ENCODE measurements around the gene GPR39. TPM values are rescaled to one million over a fixed set of nuclear protein-coding genes. Genes with fewer than 3 reads are reported as not detected.

Gene GPR39
- total RNA-seq, 1 donor from 2014 or later = 7.1 TPM

DNA sequence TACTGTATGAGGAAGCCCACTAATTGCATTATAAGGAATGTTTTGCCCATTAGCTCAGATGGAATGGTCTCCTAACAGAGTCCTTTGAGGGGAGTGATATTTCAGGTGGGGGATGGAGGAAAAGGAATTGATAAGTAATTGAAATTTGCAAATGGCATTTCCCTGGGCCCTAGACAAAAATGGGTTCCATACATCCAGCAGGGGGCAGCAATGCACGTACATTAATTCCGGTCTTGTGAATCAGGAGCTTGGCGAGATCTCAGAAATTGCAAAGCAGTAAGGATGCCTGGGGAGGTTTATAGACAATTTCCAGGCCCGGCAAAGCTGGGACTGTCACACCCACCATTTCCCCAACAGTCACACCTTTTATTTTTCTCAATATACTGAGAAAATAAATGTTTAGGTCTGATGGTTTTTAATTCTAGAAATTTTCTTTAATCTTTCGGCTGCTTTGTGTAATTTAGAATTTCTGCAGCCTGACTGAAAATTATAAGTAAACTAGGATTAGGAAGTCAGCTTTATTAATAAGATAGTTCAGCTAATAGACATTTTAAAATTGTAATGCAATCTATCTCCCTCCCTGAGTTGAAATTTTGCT, 130.6 kb downstream of the GPR39 start:
- FAIRE-seq (no peak), DNase-seq (ENCODE audit: low read depth) (peak; percentile 54)
- TF ChIP-seq, protein P1, sequence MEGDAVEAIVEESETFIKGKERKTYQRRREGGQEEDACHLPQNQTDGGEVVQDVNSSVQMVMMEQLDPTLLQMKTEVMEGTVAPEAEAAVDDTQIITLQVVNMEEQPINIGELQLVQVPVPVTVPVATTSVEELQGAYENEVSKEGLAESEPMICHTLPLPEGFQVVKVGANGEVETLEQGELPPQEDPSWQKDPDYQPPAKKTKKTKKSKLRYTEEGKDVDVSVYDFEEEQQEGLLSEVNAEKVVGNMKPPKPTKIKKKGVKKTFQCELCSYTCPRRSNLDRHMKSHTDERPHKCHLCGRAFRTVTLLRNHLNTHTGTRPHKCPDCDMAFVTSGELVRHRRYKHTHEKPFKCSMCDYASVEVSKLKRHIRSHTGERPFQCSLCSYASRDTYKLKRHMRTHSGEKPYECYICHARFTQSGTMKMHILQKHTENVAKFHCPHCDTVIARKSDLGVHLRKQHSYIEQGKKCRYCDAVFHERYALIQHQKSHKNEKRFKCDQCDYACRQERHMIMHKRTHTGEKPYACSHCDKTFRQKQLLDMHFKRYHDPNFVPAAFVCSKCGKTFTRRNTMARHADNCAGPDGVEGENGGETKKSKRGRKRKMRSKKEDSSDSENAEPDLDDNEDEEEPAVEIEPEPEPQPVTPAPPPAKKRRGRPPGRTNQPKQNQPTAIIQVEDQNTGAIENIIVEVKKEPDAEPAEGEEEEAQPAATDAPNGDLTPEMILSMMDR (IDR thresholded peaks at IDR 0.05; ENCODE audit: insufficient read depth, low read length, severe bottlenecking) = peak; percentile 56
- H3K27me3 ChIP-seq (ENCODE audit: control insufficient read depth, insufficient read depth, low read length) = no peaks in the 10 kb centered on the region
- no peaks in the 10 kb centered on the region for H3K36me3 ChIP-seq (ENCODE audit: control insufficient read depth, insufficient read depth, low read length)
- H3K4me3 ChIP-seq (ENCODE audit: low read depth, low read length) = no peak overlapping the region

DNA sequence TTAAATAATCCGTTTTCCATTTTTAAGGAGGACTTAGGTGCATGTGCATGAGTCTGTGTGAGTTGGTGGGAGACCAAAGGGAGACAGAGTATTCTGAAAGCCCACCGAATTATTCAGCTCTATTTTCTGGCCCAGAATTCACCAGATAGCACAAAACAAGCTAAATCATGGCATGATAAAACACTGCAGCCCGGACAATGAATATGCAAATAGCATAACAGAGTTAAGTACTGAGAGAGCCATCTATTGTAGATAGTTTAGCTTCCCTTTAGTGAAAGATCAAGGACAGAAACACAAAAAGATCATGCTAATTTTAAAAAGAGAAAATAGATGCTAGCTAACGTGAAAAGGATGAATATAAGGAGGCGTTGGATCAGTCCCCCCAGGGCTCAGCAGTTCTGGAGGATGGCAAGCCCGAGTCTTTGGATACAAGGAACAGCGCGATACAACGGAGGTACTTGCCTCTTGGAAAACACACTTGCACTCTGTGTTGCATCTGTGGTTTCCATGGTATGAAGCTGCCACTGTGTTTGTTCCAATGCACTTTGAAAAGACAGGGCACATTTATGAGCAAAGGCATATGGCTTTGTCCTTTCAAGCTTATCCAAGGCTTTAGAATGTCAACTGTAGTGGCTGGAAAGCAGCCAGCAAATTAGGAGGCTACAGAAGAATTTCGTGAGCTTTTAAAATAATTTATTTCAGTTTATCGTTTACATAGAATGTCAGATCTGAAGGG, 133.5 kb downstream of the GPR39 start:
- no peak for FAIRE-seq
- Histone ChIP-seq H3K4me3 (ENCODE audit: low read depth, low read length) (no peak overlapping the region), H3K36me3 (ENCODE audit: control insufficient read depth, insufficient read depth, low read length) (no peaks in the 10 kb centered on the region), H3K27me3 (ENCODE audit: control insufficient read depth, insufficient read depth, low read length) (no peaks in the 10 kb centered on the region)
- TF ChIP-seq, protein P1 (IDR thresholded peaks at IDR 0.05; ENCODE audit: insufficient read depth, low read length, severe bottlenecking) = no peak
- DNase-seq (ENCODE audit: low read depth) = no peak

DNA sequence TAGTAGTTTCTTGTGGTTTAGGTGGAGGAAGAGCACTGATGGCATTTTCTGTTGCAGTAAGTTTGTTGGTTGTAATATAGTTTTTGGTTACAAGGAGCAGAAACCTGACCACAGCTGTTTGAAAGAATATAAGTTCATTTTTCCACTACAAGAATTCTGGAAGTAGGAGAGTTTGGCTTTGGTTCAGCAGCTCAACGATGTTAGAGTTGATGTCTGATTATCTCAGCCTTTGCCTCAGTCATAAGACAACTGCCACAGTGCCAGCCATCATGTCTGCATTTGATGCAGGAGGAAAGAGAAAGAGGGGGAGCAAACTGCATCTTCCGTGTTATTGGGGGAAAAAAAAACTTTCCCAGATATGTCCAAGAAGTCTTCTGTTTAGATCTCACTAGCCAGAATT, 134.3 kb downstream of the GPR39 start:
- Histone ChIP-seq H3K27me3 (ENCODE audit: control insufficient read depth, insufficient read depth, low read length) (no peaks in the 10 kb centered on the region), H3K4me3 (ENCODE audit: low read depth, low read length) (no peak overlapping the region), H3K36me3 (ENCODE audit: control insufficient read depth, insufficient read depth, low read length) (no peaks in the 10 kb centered on the region)
- DNase-seq (ENCODE audit: low read depth) = no peak
- TF ChIP-seq, protein P1 (IDR thresholded peaks at IDR 0.05; ENCODE audit: insufficient read depth, low read length, severe bottlenecking) = no peak
- FAIRE-seq = no peak

DNA sequence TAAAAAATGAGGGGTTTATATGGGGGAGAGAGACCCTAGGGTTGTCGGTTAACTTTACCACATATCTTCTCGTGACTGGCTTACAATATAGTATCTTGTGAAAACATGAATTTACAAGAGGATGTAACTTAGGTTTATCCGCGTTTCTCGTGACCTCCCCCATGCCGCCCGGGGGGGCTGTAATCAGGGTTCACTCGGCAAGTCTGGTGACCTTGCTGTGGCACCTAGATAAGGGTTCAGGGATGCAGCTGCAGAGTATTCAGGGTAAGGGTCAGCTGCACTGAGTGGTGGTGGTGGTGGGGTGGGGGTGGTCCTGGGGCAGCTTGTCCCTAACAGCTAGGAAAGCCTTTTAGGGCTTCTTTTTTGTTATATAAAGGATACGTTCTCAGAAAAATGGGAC, 141.1 kb downstream of the GPR39 start:
- Histone ChIP-seq H3K36me3 (ENCODE audit: control insufficient read depth, insufficient read depth, low read length) (no peaks in the 10 kb centered on the region), H3K27me3 (ENCODE audit: control insufficient read depth, insufficient read depth, low read length) (no peaks in the 10 kb centered on the region), H3K4me3 (ENCODE audit: low read depth, low read length) (no peak overlapping the region)
- no peak for FAIRE-seq
- no peak for DNase-seq (ENCODE audit: low read depth)
- TF ChIP-seq, protein P1 (IDR thresholded peaks at IDR 0.05; ENCODE audit: insufficient read depth, low read length, severe bottlenecking) = no peak

DNA sequence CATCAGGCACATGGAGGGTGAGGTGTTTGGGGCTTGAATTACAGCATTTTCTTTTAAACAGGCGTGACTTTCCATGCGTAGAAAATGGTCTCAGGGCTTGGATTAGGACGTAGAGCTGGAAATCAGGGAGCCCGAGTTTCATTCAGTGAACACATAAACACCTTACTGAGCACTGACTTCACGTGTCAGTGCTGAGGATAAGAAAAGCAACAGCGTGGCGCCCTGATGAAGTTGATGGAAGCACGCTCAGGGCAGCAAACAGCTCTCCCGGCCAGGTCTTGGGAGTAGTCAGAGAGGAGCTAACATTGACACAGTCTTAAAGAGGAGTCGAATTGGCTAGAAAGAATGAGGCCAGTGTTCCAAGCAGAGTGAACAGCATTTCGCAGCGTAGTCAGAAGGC, 142.7 kb downstream of the GPR39 start:
- Histone ChIP-seq H3K36me3 (ENCODE audit: control insufficient read depth, insufficient read depth, low read length) (no peaks in the 10 kb centered on the region), H3K4me3 (ENCODE audit: low read depth, low read length) (no peak overlapping the region), H3K27me3 (ENCODE audit: control insufficient read depth, insufficient read depth, low read length) (no peaks in the 10 kb centered on the region)
- DNase-seq (ENCODE audit: low read depth) = no peak
- FAIRE-seq = no peak
- TF ChIP-seq, protein P1 (IDR thresholded peaks at IDR 0.05; ENCODE audit: insufficient read depth, low read length, severe bottlenecking) = no peak

Measured in bronchial epithelial cell (primary cell).